Left ventricle myocardium inferior (tissue), 1 donor: ENCODE results near the gene VCPKMT. TPM values are rescaled to one million over a fixed set of nuclear protein-coding genes. Genes with fewer than 3 reads are reported as not detected.

Source experiments
- DNase-seq: peaks from one replicate; pipeline ENCODE4 v3.0.0-alpha.2; 2020
- H3K27ac ChIP-seq: fragments of 200-600 bp; replicated peaks from 2 replicates; pipeline ENCODE4 v1.8.0; 2021
- H3K27me3 ChIP-seq: fragments of 200-600 bp; 2 replicates; pipeline ENCODE4 v1.8.0; 2021; ENCODE audit warnings: low read depth
- H3K36me3 ChIP-seq: fragments of 200-600 bp; 2 replicates; pipeline ENCODE4 v1.8.0; 2021
- H3K4me1 ChIP-seq: fragments of 200-600 bp; 2 replicates; pipeline ENCODE4 v1.8.0; 2021
- H3K4me3 ChIP-seq: fragments of 200-600 bp; 2 replicates; pipeline ENCODE4 v1.8.0; 2021; ENCODE audit warnings: mild to moderate bottlenecking, moderate library complexity
- H3K9me3 ChIP-seq: fragments of 200-600 bp; replicated peaks from 2 replicates; pipeline ENCODE4 v1.8.0; 2021
- intact Hi-C: fragments of 100-400 bp; cut with micrococcal nuclease; formaldehyde crosslinking; loops from one replicate; pipeline ENCODE4 v1.11.0; 2022
- total RNA-seq: library from RNA; stranded (reverse); fragmentation: NEBNext Ultra II Directional; extraction: Animal tissue kit (Norgen Biotek cat#: 25700); gene quantifications from one replicate; pipeline ENCODE4 v1.2.1, GENCODE V29; 2021
- TF ChIP-seq, protein P1 (sequence below): fragments of 200-600 bp; IDR thresholded peaks from 2 replicates; pipeline ENCODE4 v1.8.0; 2021; ENCODE audit warnings: antibody characterized with exemption, mild to moderate bottlenecking, borderline replicate concordance
- donor health status: DM: no; HTN: yes; CAD: no; lungs with severe emphysema.

The VCPKMT gene
- total RNA-seq, 1 donor from 2014 or later = 4.1 TPM

GRCh38 chr14:50113381-50114035 is 2.9 kb downstream of the VCPKMT start:
- Histone ChIP-seq H3K36me3 (peaks cover 74% of the 10 kb centered on the region), H3K4me1 (peaks cover 31% of the 10 kb centered on the region), H3K4me3 (no peak overlapping the region), H3K9me3 (no peaks in the 10 kb centered on the region), H3K27ac (no peak overlapping the region), H3K27me3 (no peaks in the 10 kb centered on the region)
- no peak for DNase-seq
- TF ChIP-seq, protein P1, sequence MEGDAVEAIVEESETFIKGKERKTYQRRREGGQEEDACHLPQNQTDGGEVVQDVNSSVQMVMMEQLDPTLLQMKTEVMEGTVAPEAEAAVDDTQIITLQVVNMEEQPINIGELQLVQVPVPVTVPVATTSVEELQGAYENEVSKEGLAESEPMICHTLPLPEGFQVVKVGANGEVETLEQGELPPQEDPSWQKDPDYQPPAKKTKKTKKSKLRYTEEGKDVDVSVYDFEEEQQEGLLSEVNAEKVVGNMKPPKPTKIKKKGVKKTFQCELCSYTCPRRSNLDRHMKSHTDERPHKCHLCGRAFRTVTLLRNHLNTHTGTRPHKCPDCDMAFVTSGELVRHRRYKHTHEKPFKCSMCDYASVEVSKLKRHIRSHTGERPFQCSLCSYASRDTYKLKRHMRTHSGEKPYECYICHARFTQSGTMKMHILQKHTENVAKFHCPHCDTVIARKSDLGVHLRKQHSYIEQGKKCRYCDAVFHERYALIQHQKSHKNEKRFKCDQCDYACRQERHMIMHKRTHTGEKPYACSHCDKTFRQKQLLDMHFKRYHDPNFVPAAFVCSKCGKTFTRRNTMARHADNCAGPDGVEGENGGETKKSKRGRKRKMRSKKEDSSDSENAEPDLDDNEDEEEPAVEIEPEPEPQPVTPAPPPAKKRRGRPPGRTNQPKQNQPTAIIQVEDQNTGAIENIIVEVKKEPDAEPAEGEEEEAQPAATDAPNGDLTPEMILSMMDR = no peak
- intact Hi-C loops = no loop called here

- H3K36me3 ChIP-seq = peaks cover 76% of the 10 kb centered on the region
- DNase-seq = no peak
- intact Hi-C loops = no loop called here
Measured at GRCh38 chr14:50110323-50111037, 5.9 kb downstream of the VCPKMT start.

GRCh38 chr14:50109342-50109741 is 7.0 kb downstream of the VCPKMT start:
- H3K9me3 ChIP-seq = no peaks in the 10 kb centered on the region
- H3K27ac ChIP-seq = no peak overlapping the region
- peaks cover 9% of the 10 kb centered on the region for H3K4me1 ChIP-seq
- intact Hi-C loops = loop anchor here (10.0 kb wide), 1 partner anchor 245 kb away; no protein-coding TSS in a partner anchor
- no peak overlapping the region for H3K4me3 ChIP-seq
- H3K27me3 ChIP-seq = no peaks in the 10 kb centered on the region
- peaks cover 68% of the 10 kb centered on the region for H3K36me3 ChIP-seq
- TF ChIP-seq, protein P1 = no peak
- no peak for DNase-seq

More at GRCh38 chr14:50110323-50111037, 5.9 kb downstream of the VCPKMT start:
- TF ChIP-seq, protein P1 = no peak
- H3K27me3 ChIP-seq = no peaks in the 10 kb centered on the region
- no peaks in the 10 kb centered on the region for H3K9me3 ChIP-seq
- H3K27ac ChIP-seq = no peak overlapping the region
- no peak overlapping the region for H3K4me3 ChIP-seq
- peaks cover 14% of the 10 kb centered on the region for H3K4me1 ChIP-seq

- no peak overlapping the region for H3K27ac ChIP-seq
- peaks cover 53% of the 10 kb centered on the region for H3K36me3 ChIP-seq
- H3K9me3 ChIP-seq = no peaks in the 10 kb centered on the region
- no peaks in the 10 kb centered on the region for H3K27me3 ChIP-seq
- TF ChIP-seq, protein P1 = no peak
- DNase-seq = no peak
- intact Hi-C loops = loop anchor here (10.0 kb wide), 1 partner anchor 243 kb away; no protein-coding TSS in a partner anchor
- peaks cover 11% of the 10 kb centered on the region for H3K4me1 ChIP-seq
- no peak overlapping the region for H3K4me3 ChIP-seq
Measured at GRCh38 chr14:50107850-50108249, 8.5 kb downstream of the VCPKMT start.

- no peak for DNase-seq
- Histone ChIP-seq H3K36me3 (peaks cover 37% of the 10 kb centered on the region), H3K9me3 (no peaks in the 10 kb centered on the region)
Measured at GRCh38 chr14:50106178-50106577, 10.2 kb downstream of the VCPKMT start.

More at GRCh38 chr14:50106178-50106577, 10.2 kb downstream of the VCPKMT start:
- TF ChIP-seq, protein P1 = no peak
- no peak overlapping the region for H3K4me3 ChIP-seq
- intact Hi-C loops = loop anchor here (10.0 kb wide), 1 partner anchor 241 kb away; no protein-coding TSS in a partner anchor
- H3K27me3 ChIP-seq = no peaks in the 10 kb centered on the region
- peaks cover 9% of the 10 kb centered on the region for H3K4me1 ChIP-seq
- H3K27ac ChIP-seq = no peak overlapping the region
